PC-3 (cell line): Measurements from ENCODE around the gene ZIC2. TPM values are rescaled to one million over a fixed set of nuclear protein-coding genes. Genes with fewer than 3 reads are reported as not detected.

Experiments
- ATAC-seq: fragments of 200-7000 bp; cut with Tn5 transposase; 2 replicates; pipeline ENCODE4 v1.9.1; 2020; ENCODE audit warnings: mild to moderate bottlenecking, moderate library complexity
- Bru-seq: library from RNA; stranded (reverse); fragments of 400-500 nt; gene quantifications from one replicate; lab custom pipeline; 2021; lab: Mats Ljungman, UMichigan
- BruChase-seq, 2 experiments: library from RNA; stranded (reverse); fragments of 400-500 nt; gene quantifications; one replicate each; lab custom pipeline; 2021; lab: Mats Ljungman, UMichigan
- BruUV-seq: library from RNA; stranded (reverse); fragments of 400-500 nt; replicated peaks from 2 replicates; lab custom pipeline; 2021; lab: Mats Ljungman, UMichigan
- CTCF ChIA-PET: fragments of 300-600 bp; sonication (Branson Sonifier 250); formaldehyde crosslinking; loops from one replicate; lab custom pipeline; 2022; ENCODE audit warnings: antibody characterized with exemption; lab: Charles Lee
- POLR2A ChIA-PET: fragments of 300-600 bp; sonication (Branson Sonifier 250); formaldehyde crosslinking; loops from one replicate; lab custom pipeline; 2022; ENCODE audit warnings: antibody characterized with exemption; ENCODE audit not compliant: unreplicated experiment; lab: Charles Lee
- DNase-seq: peaks from one replicate; pipeline ENCODE4 v3.0.0-alpha.2; 2015
- H2AFZ ChIP-seq: fragments of 300-600 bp; sonication (generic); 2 replicates; pipeline ENCODE4 v1.6.0; 2016; ENCODE audit warnings: antibody characterized with exemption, low read length
- H3F3A ChIP-seq: fragments of 300-600 bp; sonication (generic); one replicate; pipeline ENCODE4 v1.6.0; 2017; ENCODE audit warnings: antibody characterized with exemption, low read length, control low read depth, mild to moderate bottlenecking; ENCODE audit not compliant: unreplicated experiment
- H3K27ac ChIP-seq: fragments of 300-600 bp; sonication (generic); 2 replicates; pipeline ENCODE4 v1.5.1; 2016; ENCODE audit warnings: mild to moderate bottlenecking, low read length
- H3K27me3 ChIP-seq: fragments of 300-600 bp; sonication (generic); 2 replicates; pipeline ENCODE4 v1.6.1; 2016; ENCODE audit warnings: low read length, mixed read lengths
- H3K36me3 ChIP-seq: fragments of 300-600 bp; sonication (generic); 2 replicates; pipeline ENCODE4 v1.6.1; 2016; ENCODE audit warnings: low read depth, mixed run types, low read length, mixed read lengths
- H3K4me1 ChIP-seq: fragments of 300-600 bp; sonication (generic); 2 replicates; pipeline ENCODE4 v1.5.1; 2016; ENCODE audit warnings: low read length; ENCODE audit not compliant: insufficient read depth
- H3K4me2 ChIP-seq: fragments of 300-600 bp; sonication (generic); 2 replicates; pipeline ENCODE4 v1.6.0; 2016; ENCODE audit warnings: low read length
- H3K4me3 ChIP-seq: fragments of 300-600 bp; sonication (generic); 2 replicates; pipeline ENCODE4 v1.5.1; 2016; ENCODE audit warnings: mild to moderate bottlenecking, low read length, mixed read lengths
- H3K79me2 ChIP-seq: fragments of 300-600 bp; sonication (generic); 2 replicates; pipeline ENCODE4 v1.6.1; 2017; ENCODE audit warnings: low read length, mixed read lengths
- H3K9ac ChIP-seq: fragments of 300-600 bp; sonication (generic); 2 replicates; pipeline ENCODE4 v1.6.0; 2016; ENCODE audit warnings: mild to moderate bottlenecking, low read length
- H3K9me2 ChIP-seq: fragments of 300-600 bp; sonication (generic); replicated peaks from 2 replicates; pipeline ENCODE4 v1.6.1; 2016; ENCODE audit warnings: mixed run types, low read length, mixed read lengths
- H3K9me3 ChIP-seq: fragments of 300-600 bp; sonication (generic); 2 replicates; pipeline ENCODE4 v1.6.1; 2016; ENCODE audit warnings: low read length, mixed read lengths
- H4K20me1 ChIP-seq: fragments of 300-600 bp; sonication (generic); 2 replicates; pipeline ENCODE4 v1.6.1; 2016; ENCODE audit warnings: low read length, mixed read lengths
- CTCF ChIP-seq: fragments of 300-600 bp; sonication (generic); conservative IDR thresholded peaks from 2 replicates; pipeline ENCODE4 v1.5.1; 2017; ENCODE audit warnings: antibody characterized with exemption, low read depth, mild to moderate bottlenecking, low read length
- EZH2 ChIP-seq: fragments of 300-600 bp; sonication (generic); IDR thresholded peaks from one replicate; pipeline ENCODE4 v1.6.1; 2017; ENCODE audit warnings: antibody characterized with exemption, mild to moderate bottlenecking, low read length; ENCODE audit not compliant: unreplicated experiment
- EZH2phosphoT487 ChIP-seq: fragments of 300-600 bp; sonication (generic); IDR thresholded peaks from 2 replicates; pipeline ENCODE4 v1.6.1; 2018; ENCODE audit warnings: mild to moderate bottlenecking, antibody characterized with exemption, low read length, borderline replicate concordance
- intact Hi-C: fragments of 100-400 bp; cut with micrococcal nuclease; formaldehyde crosslinking; loops from 2 replicates; pipeline ENCODE4 v1.9.0; 2023
- long read RNA-seq: library from polyadenylated mRNA; unstranded; transcript quantifications from one replicate; pipeline ENCODE4 v2.0.0, GENCODE V29; 2021; ENCODE audit not compliant: unreplicated experiment
- total RNA-seq: library from RNA; depleted of rRNA; stranded (reverse); fragments of >200 nt; gene quantifications from 2 replicates; pipeline ENCODE4 v1.2.3, GENCODE V29; 2014; rRNA removed

Gene ZIC2
- total RNA-seq: not detected in 2 replicates
- not detected for Bru-seq, nascent RNA
- not detected for BruChase-seq, experiment 1, labeled RNA remaining after a 6-hour chase
- percentile 17 among the genes with signal in this experiment for BruChase-seq, experiment 2, labeled RNA remaining after a 2-hour chase
- long read RNA-seq: 0 reads

GRCh38 chr13:99981735-99982035 lies at the start of gene ZIC2:
Gene ZIC2, plus strand, starts transcription at chr13:99981784. Its CDS starts 281 bp downstream, at chr13:99982065.
- ChIA-PET CTCF (no interaction called here), POLR2A (no interaction called here)
- no peak for DNase-seq
- no TSS peak for BruUV-seq
- no peaks in the 10 kb centered on the region for H3K9me2 ChIP-seq
- no peaks in the 10 kb centered on the region for H4K20me1 ChIP-seq
- H3K36me3 ChIP-seq: no peaks in the 10 kb centered on the region
- peaks cover 68% of the 10 kb centered on the region for H3K27me3 ChIP-seq
- H3K27ac ChIP-seq: no peak within 1 kb of the TSS
- H3K9ac ChIP-seq: no peak within 1 kb of the TSS
- no peaks in the 10 kb centered on the region for H3K9me3 ChIP-seq
- peak within 1 kb of the TSS; percentile 78 for H3K4me2 ChIP-seq
- intact Hi-C loops: no loop called here
- H3F3A ChIP-seq: no peaks in the 10 kb centered on the region
- peak; percentile 15 for ATAC-seq
- 0 out of 2 replicates have a peak within 1 kb of the TSS, but pooled peaks have one; percentile 57 for H2AFZ ChIP-seq
- H3K4me3 ChIP-seq: peak within 1 kb of the TSS; percentile 61
- TF ChIP-seq CTCF: no peak
- TF ChIP-seq EZH2phosphoT487: no peak
- no peak for TF ChIP-seq EZH2
- H3K79me2 ChIP-seq: no peaks in the 10 kb centered on the region
- H3K4me1 ChIP-seq: peaks cover 8% of the 10 kb centered on the region; the same call in 1 of the 2 replicates

GRCh38 chr13:99932912-99933311 lies 48.7 kb upstream of the ZIC2 start:
- Histone ChIP-seq H3K27me3 (no peaks in the 10 kb centered on the region), H4K20me1 (no peaks in the 10 kb centered on the region), H3K79me2 (no peaks in the 10 kb centered on the region), H3K4me3 (no peak overlapping the region), H2AFZ (no peak overlapping the region), H3K27ac (no peak overlapping the region), H3F3A (no peaks in the 10 kb centered on the region), H3K4me1 (no peaks in the 10 kb centered on the region), H3K9me2 (no peaks in the 10 kb centered on the region), H3K9me3 (no peaks in the 10 kb centered on the region), H3K9ac (no peak overlapping the region), H3K36me3 (no peaks in the 10 kb centered on the region), H3K4me2 (no peak overlapping the region)
- ATAC-seq: no peak
- no peak for TF ChIP-seq EZH2
- no peak for TF ChIP-seq EZH2phosphoT487
- TF ChIP-seq CTCF: no peak
- no TSS peak for BruUV-seq
- DNase-seq: no peak
- CTCF ChIA-PET: no interaction called here
- POLR2A ChIA-PET: no interaction called here
- intact Hi-C loops: no loop called here

GRCh38 chr13:99935772-99936171 lies 45.8 kb upstream of the ZIC2 start:
- no peaks in the 10 kb centered on the region for H4K20me1 ChIP-seq
- no peaks in the 10 kb centered on the region for H3K4me1 ChIP-seq
- no peaks in the 10 kb centered on the region; the same call in 1 of the 2 replicates for H3K27me3 ChIP-seq
- H3K9ac ChIP-seq: no peak overlapping the region
- no peaks in the 10 kb centered on the region for H3K9me3 ChIP-seq
- no peaks in the 10 kb centered on the region for H3F3A ChIP-seq
- ChIA-PET CTCF (no interaction called here), POLR2A (no interaction called here)
- H3K4me3 ChIP-seq: no peak overlapping the region
- BruUV-seq: no TSS peak
- no peak overlapping the region for H2AFZ ChIP-seq
- H3K4me2 ChIP-seq: no peak overlapping the region
- no peaks in the 10 kb centered on the region for H3K9me2 ChIP-seq
- H3K79me2 ChIP-seq: no peaks in the 10 kb centered on the region
- no peak overlapping the region for H3K27ac ChIP-seq
- ATAC-seq (no peak), DNase-seq (no peak)
- TF ChIP-seq EZH2phosphoT487: no peak
- TF ChIP-seq EZH2: no peak
- TF ChIP-seq CTCF: peak; percentile 25; the same call in 1 of the 2 replicates
- no peaks in the 10 kb centered on the region for H3K36me3 ChIP-seq
- intact Hi-C loops: no loop called here
